Sciatic nerve (tissue), 2 donors: ENCODE data around the gene LTBP3. TPM values are rescaled to one million over a fixed set of nuclear protein-coding genes. Genes with fewer than 3 reads are reported as not detected.

Experiments used
- ATAC-seq: fragments of 200-7000 bp; cut with Tn5 transposase; one replicate; pipeline ENCODE4 v1.9.1; 2020; ENCODE audit warnings: mild to moderate bottlenecking, moderate library complexity
- DNase-seq: peaks from one replicate; pipeline ENCODE4 v3.0.0-alpha.2; 2020; ENCODE audit warnings: low spot score
- intact Hi-C: fragments of 100-400 bp; cut with DNase I; formaldehyde crosslinking; loops from one replicate; pipeline ENCODE4 v1.14.2; 2022
- total RNA-seq: library from RNA; stranded (reverse); fragmentation: NEBNext Ultra II Directional; extraction: Animal tissue kit (Norgen Biotek cat#: 25700); gene quantifications from one replicate; pipeline ENCODE4 v1.2.1, GENCODE V29; 2021
- donor health status: DM: no; HTN: no; CAD: no.
- donor health status: DM: no; HTN: no; CAD: no.

LTBP3 gene
- total RNA-seq, 1 donor from 2014 or later: 306 TPM

DNA sequence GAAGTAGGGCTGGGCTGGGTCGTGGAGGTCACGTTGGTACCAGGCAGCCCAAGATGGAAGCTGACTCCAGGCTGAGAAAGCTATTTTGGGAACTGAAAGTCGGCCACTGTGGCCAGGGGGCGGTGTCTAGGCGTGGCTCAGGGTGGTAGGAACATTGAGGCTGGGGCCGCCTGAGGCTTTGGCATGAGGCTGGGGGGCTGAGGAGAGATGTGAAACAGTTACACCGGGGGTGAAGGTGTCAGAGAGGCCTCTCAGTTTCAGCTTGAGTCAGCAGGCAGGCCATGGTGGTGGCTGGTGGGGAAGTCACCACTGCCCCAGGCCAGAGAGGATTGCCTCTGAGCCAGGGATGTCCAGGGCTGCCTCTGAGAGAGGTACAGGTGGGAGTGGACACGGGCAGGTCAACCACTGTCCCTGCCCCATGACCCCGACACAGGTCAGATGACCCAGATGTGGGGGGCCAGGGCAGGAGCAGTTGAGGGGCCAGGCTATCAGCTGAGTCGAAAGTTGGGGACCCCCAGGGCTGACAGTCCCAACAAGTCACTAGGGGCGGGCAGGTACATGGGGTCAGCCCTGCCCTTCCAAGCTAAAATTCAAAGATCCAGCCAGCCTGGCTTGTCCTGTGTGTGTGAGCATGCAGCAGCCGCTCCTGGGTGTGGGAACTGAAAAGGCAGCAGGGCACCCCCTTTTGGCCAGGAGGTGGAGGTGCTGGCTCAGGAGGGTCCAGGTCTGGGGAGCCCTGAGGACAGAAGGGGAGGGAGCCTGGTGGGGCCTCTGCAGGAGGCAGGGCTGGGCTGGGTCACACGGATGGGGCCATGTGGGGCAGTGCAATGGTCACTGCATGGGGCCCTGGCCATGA lies 30.3 kb upstream of the LTBP3 start:
- peak; percentile 30 for ATAC-seq
- intact Hi-C loops: no loop called here
- DNase-seq: no peak

GRCh38 chr11:65586676-65587075 lies 28.5 kb upstream of the LTBP3 start:
- ATAC-seq (peak; percentile 3), DNase-seq (no peak)
- intact Hi-C loops: no loop called here

- intact Hi-C loops: no loop called here
- DNase-seq: no peak
- ATAC-seq: no peak
Measured at GRCh38 chr11:65586247-65586630, 28.1 kb upstream of the LTBP3 start.

DNA sequence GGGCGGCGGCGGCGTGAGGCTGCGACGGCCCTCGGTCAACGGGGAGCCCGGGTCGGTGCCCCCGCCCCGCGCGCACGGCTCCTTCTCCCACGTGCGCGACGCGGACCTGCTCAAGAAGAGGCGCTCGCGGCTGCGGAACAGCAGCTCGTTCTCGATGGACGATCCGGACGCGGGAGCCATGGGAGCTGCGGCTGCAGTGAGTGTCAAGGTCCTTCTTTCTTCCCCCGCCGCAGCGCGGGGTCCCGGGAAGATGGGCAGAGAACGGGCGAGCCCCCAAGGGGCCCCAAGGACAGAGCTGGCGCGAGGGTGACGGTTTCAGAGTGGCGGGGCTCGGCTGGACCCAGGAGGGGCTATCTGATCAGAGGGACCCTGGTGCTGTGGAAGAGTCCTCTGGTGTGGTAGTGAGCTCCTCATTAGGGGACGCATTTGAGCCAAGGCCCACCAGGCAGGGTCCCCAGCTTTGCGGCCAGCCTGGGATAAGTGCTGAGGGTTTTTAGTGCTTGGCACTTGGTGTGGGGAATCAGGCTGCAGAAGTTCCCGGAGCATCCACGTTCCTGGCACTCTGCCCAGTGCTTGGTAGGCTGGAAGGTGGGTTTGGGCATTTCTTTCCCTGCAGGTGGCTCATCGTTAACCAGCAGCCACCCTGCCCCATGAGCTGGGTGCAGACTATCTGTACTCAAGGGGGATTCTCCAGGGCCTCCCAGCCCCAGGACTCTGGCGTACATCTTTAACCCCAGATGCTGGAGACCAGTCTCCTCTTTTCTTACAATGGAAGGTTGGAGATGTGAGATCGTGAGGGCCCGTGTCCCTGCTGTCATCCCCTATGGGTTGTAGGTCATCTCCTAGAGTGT lies 27.5 kb upstream of the LTBP3 start:
- ATAC-seq (no peak), DNase-seq (no peak)
- intact Hi-C loops: no loop called here

DNA sequence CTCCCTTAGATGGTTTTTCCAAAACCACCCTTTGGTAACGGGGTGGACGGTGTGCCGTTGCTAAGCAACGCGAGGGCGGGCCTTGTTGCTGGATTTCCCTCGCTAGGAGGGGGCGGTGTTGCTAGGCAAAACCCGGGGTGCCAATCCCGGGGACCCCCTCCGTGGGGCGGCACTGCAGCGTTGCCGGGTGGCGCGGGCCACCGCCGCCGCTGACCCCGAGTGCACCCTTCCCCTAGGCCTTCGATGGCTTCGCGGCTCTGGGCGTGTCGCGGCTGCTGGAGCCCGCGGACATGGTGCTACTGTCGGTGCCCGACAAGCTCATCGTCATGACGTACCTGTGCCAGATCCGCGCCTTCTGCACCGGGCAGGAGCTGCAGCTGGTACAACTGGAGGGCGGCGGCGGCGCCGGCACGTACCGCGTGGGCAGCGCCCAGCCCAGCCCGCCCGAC lies 26.6 kb upstream of the LTBP3 start:
- no peak for ATAC-seq
- intact Hi-C loops: no loop called here

DNA sequence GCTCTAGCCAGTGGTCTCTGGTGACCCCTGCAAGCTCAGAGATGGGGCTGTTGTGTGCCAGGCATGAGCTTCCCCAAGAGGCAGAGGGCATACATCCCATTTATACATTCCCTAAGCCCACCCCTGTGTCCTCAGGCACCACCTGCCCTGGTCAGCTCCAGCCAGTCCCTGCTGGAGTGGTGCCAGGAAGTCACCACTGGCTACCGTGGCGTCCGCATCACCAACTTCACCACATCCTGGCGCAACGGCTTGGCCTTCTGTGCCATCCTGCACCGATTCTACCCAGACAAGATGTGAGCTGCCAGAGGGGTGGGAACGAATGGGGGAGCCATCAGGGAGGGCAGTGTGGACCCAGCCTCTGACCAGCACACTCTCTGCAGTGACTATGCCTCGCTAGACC lies 25.9 kb upstream of the LTBP3 start:
- no peak for DNase-seq
- intact Hi-C loops: no loop called here

More for the DNA sequence above, 26.6 kb upstream of the LTBP3 start:
- no peak for DNase-seq

DNA sequence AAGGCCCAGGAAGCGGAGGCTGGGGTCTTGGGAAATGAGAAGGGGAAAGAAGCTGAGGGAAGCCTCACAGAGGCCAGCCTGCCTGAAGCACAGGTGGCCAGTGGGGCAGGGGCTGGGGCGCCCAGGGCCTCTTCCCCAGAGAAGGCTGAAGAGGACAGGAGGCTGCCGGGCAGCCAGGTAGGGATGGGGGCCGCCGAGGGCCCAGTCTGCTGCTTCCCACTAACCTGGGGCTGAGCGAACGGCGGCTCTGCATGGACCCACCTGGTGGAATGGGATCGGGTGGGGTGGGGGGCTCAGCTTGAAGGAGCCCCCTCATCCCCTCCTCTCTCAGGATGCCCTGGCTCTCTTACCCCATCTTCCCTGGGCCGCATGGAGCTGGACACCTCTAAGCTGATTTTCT lies 25.4 kb upstream of the LTBP3 start:
- DNase-seq (no peak), ATAC-seq (no peak)
- intact Hi-C loops: no loop called here

More for the DNA sequence above, 25.9 kb upstream of the LTBP3 start:
- ATAC-seq: no peak

- intact Hi-C loops: no loop called here
- no peak for DNase-seq
- ATAC-seq: no peak
Measured at GRCh38 chr11:65581928-65582327, 23.8 kb upstream of the LTBP3 start.

DNA sequence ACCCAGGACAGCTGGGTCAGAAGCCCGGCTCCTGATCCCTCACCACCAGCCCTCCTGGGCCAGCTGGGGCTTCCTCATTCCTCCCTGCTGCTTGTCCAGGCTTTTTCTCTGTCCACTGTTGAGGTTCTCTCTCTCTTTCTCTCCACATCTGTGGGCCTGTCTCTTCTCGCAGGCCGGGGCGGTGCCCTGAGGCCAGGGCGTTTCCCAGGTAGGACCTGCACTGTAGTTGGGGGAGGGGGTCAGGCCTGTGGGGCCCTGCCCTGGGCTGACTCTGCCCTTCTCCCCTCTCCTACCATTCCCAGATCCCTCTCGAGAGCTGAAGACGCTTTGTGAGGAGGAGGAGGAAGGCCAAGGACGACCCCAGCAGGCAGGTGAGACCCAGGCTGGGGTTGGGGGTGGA lies 22.6 kb upstream of the LTBP3 start:
- ATAC-seq (no peak), DNase-seq (no peak)
- intact Hi-C loops: no loop called here

DNA sequence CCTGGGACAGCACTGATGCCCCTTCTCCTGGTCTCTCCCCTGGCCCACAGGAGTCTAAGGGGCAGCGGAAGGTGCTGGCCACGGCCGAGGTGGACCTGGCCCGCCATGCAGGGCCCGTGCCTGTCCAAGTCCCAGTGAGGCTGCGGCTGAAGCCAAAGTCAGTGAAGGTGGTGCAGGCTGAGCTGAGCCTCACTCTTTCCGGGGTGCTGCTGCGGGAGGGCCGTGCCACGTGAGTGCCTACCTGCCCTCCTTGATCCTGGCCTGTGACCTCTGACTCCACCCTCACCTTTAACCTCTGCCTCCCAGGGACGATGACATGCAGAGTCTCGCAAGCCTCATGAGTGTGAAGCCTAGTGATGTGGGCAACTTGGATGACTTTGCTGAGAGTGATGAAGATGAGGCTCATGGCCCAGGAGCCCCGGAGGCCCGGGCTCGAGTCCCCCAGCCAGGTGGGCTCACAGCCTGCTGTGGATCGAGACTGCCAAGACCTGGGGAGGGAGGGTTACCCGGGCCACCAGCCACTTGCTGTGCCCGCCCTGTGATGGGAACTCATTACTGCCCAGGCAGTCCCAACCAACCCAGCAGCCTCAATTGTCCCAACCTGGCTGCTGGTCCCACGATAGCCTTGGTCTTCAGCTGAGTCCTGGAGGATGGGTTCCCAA lies 22.0 kb upstream of the LTBP3 start:
- DNase-seq: no peak
- intact Hi-C loops: no loop called here
- ATAC-seq: no peak

DNA sequence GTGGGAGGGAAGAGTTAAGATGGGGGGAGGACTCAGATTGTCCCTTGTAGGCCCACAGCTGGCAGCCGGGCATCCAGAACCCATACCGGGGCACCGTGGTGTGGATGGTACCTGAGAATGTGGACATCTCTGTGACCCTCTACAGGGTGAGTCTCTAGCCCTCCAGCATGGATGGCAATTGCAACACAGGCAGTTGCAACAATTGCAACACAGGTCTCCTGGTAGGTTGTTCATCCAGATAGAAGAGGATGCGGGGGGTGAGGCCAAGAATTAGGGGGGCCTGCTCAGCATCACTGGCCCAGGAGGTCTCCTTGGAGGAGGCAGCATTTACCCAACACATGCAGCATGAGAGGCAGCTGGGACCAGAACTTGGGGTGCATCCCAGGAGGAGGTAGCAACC lies 21.1 kb upstream of the LTBP3 start:
- DNase-seq (no peak), ATAC-seq (no peak)
- intact Hi-C loops: no loop called here

DNA sequence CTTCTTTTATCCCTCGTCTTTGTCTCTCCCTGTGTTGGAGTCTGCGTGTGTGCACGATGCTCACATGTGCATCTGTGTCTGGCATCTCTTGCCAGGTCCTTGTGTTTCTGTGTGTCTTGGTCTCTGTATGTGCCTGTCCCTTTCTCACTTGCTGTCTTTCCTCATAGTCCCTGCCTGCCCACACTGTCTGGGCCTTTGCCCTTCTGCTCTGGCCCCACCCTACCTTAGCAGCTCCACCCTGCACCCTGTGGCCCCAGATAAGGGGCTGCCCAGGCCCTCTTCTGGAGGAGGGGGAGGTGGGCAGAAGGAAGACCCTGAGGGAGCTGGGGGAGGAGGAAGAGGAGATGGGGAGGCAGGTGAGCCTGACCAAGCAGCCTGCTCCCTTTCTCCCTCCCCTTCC lies 20.5 kb upstream of the LTBP3 start:
- intact Hi-C loops: no loop called here
- no peak for ATAC-seq
- no peak for DNase-seq

DNA sequence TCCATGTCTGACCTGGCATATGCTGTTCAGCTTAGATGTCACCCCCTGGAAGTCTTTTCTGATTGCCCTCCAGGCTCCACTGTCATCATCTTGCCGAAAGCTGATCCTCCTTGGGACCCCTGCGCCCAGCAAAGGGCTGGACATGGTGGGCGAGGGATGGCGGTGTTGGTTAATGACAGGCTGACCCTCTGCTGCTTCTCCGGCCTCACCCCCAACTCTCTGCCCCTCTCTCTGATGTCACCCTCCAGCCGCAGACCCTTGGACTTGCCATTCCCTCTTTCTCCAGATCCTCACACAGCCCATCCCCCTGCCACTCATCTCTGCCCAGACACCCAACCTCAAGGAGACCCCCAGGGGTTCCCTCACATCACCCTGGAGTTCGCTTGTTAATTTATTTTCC lies 20.0 kb upstream of the LTBP3 start:
- no peak for ATAC-seq
- DNase-seq: no peak
- intact Hi-C loops: no loop called here

- intact Hi-C loops: no loop called here
- DNase-seq (no peak), ATAC-seq (no peak)
Measured at GRCh38 chr11:65577756-65578109, 19.6 kb upstream of the LTBP3 start.

GRCh38 chr11:65576867-65577755 lies 19.0 kb upstream of the LTBP3 start:
- intact Hi-C loops: no loop called here
- peak; percentile 30 for ATAC-seq
- peak; percentile 77 for DNase-seq

GRCh38 chr11:65576232-65576866 lies 18.2 kb upstream of the LTBP3 start:
- DNase-seq: no peak
- intact Hi-C loops: no loop called here
- no peak for ATAC-seq

- DNase-seq: no peak
- intact Hi-C loops: no loop called here
- ATAC-seq: peak; percentile 1
Measured at GRCh38 chr11:65575568-65576231, 17.5 kb upstream of the LTBP3 start, which contains the start of gene EHBP1L1. Gene EHBP1L1, plus strand, starts transcription at chr11:65576053. Its CDS starts 250 bp downstream, at chr11:65576303.
